Colonic mucosa (tissue), 4 donors: ENCODE data around the gene MS4A12. TPM values are rescaled to one million over a fixed set of nuclear protein-coding genes. Genes with fewer than 3 reads are reported as not detected.
"Not testable (repeated sequence)": the region's sequence is repeated elsewhere in the genome, so short reads cannot be mapped to it uniquely, and the experiment has no call there.

ENCODE experiments used
- DNase-seq: peaks from one replicate; pipeline ENCODE4 v3.0.0-alpha.2; 2020
- H3K27ac ChIP-seq: fragments of 200-600 bp; one replicate; pipeline ENCODE4 v1.8.0; 2021
- H3K27me3 ChIP-seq: fragments of 200-600 bp; one replicate; pipeline ENCODE4 v1.8.0; 2021
- H3K36me3 ChIP-seq: fragments of 200-600 bp; one replicate; pipeline ENCODE4 v1.8.0; 2021
- H3K4me1 ChIP-seq: fragments of 200-600 bp; one replicate; pipeline ENCODE4 v1.8.0; 2021; ENCODE audit warnings: mild to moderate bottlenecking
- H3K4me3 ChIP-seq: fragments of 200-600 bp; one replicate; pipeline ENCODE4 v1.8.0; 2021
- H3K9ac ChIP-seq, 2 donors: one replicate each; pipeline ENCODE4 v1.7.0; 2013; ENCODE audit warnings: control low read depth in 2 of 2, low read depth in 2 of 2, low read length in 2 of 2
- H3K9me3 ChIP-seq: fragments of 200-600 bp; one replicate; pipeline ENCODE4 v1.8.0; 2021
- intact Hi-C: fragments of 100-400 bp; cut with DNase I; formaldehyde crosslinking; loops from one replicate; pipeline ENCODE4 v1.14.1; 2022
- total RNA-seq, 2 donors: library from RNA; stranded (reverse); fragmentation: NEBNext Ultra II Directional in 1 of 2; extraction: Animal tissue kit (Norgen Biotek cat#: 25700) in 1 of 2; gene quantifications; one replicate each; pipeline ENCODE4 v1.2.1, GENCODE V29; 2021
- TF ChIP-seq, protein P1 (sequence below): fragments of 200-600 bp; IDR thresholded peaks from one replicate; pipeline ENCODE4 v1.8.0; 2022; ENCODE audit warnings: antibody characterized with exemption, mild to moderate bottlenecking
- donor health status: healthy.
- donor health status: DM: no; HTN: no; CAD: no.
- donor health status: DM: no; HTN: no; CAD: no.

The MS4A12 gene
- total RNA-seq, 2 donors from 2014 or later: 46.5 to 445 TPM

DNA sequence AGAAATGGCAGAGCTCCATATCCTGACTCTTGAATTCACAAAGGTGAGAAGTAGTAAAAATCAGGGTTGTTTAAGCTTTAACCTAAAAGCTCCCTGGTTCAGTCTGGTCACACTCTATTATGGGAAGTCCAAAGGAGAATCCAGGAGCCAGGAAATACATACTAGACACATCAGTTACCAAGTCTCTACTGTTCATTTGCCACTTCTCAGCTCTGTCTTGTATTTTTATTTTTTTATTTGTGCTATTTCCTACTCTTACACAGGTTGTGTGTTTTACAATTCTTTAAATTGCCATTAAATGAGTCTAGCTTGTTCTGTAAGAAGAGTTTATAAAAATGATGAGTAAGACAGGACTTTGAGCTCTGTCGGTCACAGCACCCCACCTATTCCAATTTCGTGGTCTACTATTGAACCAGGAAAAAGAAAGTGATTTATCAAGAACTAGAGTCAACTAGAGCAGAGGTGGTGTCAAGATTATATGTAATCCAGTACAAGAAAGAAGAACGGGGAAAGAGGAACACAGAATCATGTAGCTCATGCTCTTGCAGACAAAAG lies 9.7 kb downstream of the MS4A12 start:
- TF ChIP-seq, protein P1, sequence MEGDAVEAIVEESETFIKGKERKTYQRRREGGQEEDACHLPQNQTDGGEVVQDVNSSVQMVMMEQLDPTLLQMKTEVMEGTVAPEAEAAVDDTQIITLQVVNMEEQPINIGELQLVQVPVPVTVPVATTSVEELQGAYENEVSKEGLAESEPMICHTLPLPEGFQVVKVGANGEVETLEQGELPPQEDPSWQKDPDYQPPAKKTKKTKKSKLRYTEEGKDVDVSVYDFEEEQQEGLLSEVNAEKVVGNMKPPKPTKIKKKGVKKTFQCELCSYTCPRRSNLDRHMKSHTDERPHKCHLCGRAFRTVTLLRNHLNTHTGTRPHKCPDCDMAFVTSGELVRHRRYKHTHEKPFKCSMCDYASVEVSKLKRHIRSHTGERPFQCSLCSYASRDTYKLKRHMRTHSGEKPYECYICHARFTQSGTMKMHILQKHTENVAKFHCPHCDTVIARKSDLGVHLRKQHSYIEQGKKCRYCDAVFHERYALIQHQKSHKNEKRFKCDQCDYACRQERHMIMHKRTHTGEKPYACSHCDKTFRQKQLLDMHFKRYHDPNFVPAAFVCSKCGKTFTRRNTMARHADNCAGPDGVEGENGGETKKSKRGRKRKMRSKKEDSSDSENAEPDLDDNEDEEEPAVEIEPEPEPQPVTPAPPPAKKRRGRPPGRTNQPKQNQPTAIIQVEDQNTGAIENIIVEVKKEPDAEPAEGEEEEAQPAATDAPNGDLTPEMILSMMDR: no peak

DNA sequence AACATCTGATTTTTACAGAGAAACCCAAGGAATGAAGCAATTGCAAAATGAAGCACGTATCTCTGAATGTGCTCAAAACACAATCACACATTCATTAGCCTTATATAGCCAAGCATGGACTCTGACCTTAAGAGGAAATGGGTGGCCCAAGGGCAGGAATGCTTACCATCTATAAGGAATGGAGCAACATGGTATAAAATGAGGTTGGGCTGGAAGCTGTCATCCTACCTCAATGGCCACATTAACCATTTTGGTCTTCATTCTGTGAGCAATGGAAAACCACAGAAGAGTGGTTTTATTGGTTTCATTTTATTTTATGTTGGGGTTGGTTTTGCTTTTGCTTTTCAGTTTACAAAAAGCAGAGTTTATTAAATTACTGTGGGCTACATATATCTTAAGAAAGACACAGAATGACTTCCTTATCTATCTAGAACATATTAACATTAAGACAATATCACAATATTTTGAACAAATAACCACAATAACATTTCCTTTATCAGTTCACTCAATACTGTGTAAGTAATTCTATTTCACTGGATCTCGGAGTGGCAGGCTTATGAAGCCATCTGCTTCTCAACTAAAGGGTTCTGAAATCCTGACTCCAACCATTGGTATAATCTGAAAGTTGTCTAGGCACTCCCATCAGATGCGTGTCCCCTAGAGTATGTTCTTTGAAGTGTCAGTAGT lies 11.8 kb downstream of the MS4A12 start:
- H3K36me3 ChIP-seq: no peaks in the 10 kb centered on the region

More for the DNA sequence above, 9.7 kb downstream of the MS4A12 start:
- intact Hi-C loops: no loop called here
- no peaks in the 10 kb centered on the region for H3K9me3 ChIP-seq
- H3K27me3 ChIP-seq: no peaks in the 10 kb centered on the region
- peaks cover 21% of the 10 kb centered on the region for H3K4me1 ChIP-seq
- no peaks in the 10 kb centered on the region for H3K36me3 ChIP-seq
- H3K9ac ChIP-seq: peak overlapping the region in 1 of 2 donors; percentile 29
- no peak overlapping the region for H3K4me3 ChIP-seq
- peak overlapping the region; percentile 82 for H3K27ac ChIP-seq
- peak; percentile 53 for DNase-seq

DNA sequence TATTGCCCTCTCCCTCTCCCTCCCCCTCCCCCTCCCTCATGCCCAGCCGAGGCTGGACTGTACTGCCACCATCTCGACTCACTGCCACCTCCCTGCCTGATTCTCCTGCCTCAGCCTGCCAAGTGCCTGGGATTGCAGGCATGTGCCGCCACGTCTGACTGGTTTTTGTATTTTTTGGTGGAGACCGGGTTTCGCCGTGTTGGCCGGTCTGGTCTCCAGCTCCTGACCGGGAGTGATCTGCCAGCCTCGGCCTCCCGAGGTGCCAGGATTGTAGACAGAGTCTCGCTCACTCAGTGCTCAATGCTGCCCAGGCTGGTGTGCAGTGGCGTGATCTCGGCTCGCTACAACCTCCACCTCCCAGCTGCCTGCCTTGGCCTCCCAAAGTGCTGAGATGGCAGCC lies 17.0 kb downstream of the MS4A12 start:
- H3K36me3 ChIP-seq, DNase-seq, intact Hi-C loops, H3K27ac ChIP-seq, H3K4me1 ChIP-seq, H3K9me3 ChIP-seq, H3K4me3 ChIP-seq, H3K9ac ChIP-seq, H3K27me3 ChIP-seq: not testable (repeated sequence)

More for the DNA sequence above, 11.8 kb downstream of the MS4A12 start:
- Histone ChIP-seq H3K9me3 (no peaks in the 10 kb centered on the region), H3K27me3 (no peaks in the 10 kb centered on the region), H3K9ac (no peak overlapping the region), H3K4me1 (peaks cover 17% of the 10 kb centered on the region), H3K4me3 (no peak overlapping the region), H3K27ac (peak overlapping the region; percentile 82)
- intact Hi-C loops: no loop called here
- TF ChIP-seq, protein P1: no peak
- DNase-seq: peak; percentile 42

DNA sequence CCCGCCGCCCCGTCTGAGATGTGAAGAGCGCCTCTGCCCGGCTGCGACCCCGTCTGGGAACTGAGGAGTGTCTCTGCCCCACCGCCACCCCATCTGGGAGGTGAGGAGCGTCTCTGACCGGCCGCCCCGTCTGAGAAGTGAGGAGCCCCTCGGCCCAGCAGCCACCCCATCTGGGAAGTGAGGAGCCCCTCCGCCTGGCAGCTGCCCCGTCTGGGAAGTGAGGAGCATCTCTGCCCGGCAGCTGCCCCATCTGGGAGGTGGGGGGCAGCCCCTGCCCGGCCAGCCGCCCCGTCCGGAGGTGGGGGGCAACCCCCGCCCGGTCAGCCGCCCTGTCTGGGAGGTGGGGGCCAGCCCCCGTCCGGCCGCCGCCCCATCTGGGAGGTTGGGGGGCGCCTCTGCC lies 17.6 kb downstream of the MS4A12 start:
- H3K36me3 ChIP-seq, H3K4me3 ChIP-seq, intact Hi-C loops, DNase-seq, H3K9me3 ChIP-seq, H3K27me3 ChIP-seq, H3K9ac ChIP-seq, H3K4me1 ChIP-seq, H3K27ac ChIP-seq: not testable (repeated sequence)

DNA sequence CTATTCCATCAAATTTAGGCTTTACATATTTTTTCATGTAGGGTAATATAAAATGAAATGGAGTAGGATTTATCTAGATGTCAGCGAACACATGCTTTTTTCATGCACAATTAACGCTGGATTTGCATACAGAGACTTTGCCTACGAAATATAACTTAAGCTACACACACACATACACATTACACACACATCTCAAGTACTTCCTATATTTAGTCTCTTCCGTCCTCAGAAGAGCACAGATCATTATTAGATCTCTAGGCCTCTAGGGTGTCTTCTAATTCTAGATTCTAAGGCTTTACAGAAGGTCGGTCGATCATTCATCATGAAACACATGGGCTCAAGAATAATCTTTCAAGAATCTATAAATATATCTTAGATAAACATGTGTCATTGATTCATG lies 18.8 kb downstream of the MS4A12 start:
- no peaks in the 10 kb centered on the region for H3K9me3 ChIP-seq
- intact Hi-C loops: no loop called here

DNA sequence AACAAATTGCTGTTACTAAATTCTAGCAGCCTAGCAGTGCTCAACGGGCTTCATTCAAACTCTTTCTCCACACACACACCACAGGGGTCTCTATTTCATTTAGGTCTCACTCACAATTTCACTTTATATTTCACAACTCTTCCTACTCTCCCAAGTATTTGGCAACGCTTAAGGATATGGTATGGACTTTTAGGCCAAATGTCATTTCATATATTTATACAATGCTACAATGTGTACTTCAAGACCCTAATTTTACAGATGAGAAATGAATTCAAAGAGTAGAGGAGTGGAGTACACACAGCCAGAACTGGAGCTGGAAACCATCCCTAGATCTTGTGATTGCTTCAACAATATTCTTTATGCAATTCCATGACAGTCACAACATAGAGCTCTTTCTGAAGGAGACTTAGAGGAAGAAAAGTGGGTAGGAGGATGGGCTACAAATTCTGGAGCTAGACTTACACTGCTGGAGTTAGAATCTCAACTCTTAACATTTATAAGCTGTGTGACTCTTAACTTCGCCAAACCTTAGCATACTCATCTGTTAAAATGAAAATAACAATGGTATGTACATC lies 20.2 kb downstream of the MS4A12 start:
- Histone ChIP-seq H3K9me3 (no peaks in the 10 kb centered on the region), H3K9ac (no peak overlapping the region), H3K27ac (no peak overlapping the region), H3K36me3 (no peaks in the 10 kb centered on the region), H3K27me3 (no peaks in the 10 kb centered on the region), H3K4me1 (no peaks in the 10 kb centered on the region), H3K4me3 (no peak overlapping the region)
- intact Hi-C loops: no loop called here
- TF ChIP-seq, protein P1: no peak
- DNase-seq: no peak

More for the DNA sequence above, 18.8 kb downstream of the MS4A12 start:
- Histone ChIP-seq H3K9ac (no peak overlapping the region), H3K4me1 (no peaks in the 10 kb centered on the region), H3K36me3 (no peaks in the 10 kb centered on the region), H3K4me3 (no peak overlapping the region), H3K27me3 (no peaks in the 10 kb centered on the region), H3K27ac (no peak overlapping the region)
- no peak for DNase-seq
- TF ChIP-seq, protein P1: no peak
